Kidney glomerular epithelial cell (primary cell): ENCODE measurements around the gene RANBP3.
"Not testable (repeated sequence)": the region's sequence is repeated elsewhere in the genome, so short reads cannot be mapped to it uniquely, and the experiment has no call there.

Source experiments
- DNase-seq: peaks from one replicate; lab custom pipeline; 2025; lab: John Stamatoyannopoulos, UW

Gene RANBP3

GRCh38 chr19:6007866-6008265 lies 29.9 kb upstream of the RANBP3 start:
- no peak for DNase-seq

DNA sequence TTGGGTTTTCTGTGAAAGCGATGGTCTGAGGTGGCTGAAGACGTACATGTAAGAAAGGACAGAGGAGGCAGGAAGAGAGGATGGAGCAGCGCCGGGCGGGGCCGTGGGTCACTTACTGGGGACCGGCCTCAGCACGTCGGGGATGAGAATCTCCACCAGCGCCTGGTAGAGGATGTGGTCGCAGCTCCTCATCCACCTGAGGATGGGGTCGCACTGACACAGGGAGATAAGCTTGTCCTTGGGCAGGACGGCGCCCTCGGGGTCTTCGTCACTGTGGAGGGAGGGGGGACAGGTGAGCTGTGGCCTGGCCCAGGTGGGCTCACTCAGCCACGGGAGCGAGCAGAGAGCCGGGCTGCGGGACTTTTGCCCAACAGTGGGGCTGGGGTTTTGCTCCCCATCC lies 29.0 kb upstream of the RANBP3 start:
- DNase-seq: no peak

DNA sequence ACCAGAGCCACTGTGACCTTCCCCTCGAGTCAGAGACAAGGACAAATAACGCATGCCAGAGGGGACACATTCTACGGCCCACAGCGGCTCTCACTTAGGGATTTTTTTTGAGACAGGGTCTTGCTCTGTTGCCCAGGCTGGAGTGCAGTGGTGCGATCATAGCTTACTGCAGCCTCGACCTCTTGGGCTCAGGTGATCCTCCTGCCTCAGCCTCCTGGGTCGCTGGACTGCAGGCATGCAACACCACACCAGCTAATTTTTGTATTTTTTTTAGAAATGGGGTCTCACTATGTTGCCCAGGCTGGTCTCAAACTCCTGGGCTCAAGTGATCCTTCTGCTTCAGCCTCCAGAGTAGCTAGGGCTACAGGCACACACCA lies 28.1 kb upstream of the RANBP3 start:
- DNase-seq: not testable (repeated sequence)

- DNase-seq: no peak
These were observed 27.6 kb upstream of the RANBP3 start for GRCh38 chr19:6005321-6006069.

DNA sequence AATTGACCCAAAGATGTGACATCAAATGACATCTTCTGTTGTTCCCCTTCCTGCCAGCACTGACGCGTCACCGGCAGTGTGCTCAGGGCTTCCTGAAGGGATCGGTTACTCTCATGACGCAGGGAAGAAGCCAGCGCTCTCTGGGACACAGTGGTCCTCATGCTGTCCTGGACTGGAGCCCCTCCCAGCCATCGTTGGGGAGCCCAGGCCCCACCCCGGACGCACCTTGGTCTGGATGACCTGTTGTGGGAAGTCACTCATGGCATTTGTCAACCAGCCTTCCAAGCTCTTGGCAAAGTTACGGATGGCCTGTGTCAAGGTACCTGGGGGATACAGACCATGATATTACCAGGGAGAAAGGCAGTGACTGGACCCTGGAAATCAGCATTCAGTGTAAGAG lies 26.0 kb upstream of the RANBP3 start:
- no peak for DNase-seq

- DNase-seq: no peak
These were observed 24.7 kb upstream of the RANBP3 start for GRCh38 chr19:6002591-6002990.

DNA sequence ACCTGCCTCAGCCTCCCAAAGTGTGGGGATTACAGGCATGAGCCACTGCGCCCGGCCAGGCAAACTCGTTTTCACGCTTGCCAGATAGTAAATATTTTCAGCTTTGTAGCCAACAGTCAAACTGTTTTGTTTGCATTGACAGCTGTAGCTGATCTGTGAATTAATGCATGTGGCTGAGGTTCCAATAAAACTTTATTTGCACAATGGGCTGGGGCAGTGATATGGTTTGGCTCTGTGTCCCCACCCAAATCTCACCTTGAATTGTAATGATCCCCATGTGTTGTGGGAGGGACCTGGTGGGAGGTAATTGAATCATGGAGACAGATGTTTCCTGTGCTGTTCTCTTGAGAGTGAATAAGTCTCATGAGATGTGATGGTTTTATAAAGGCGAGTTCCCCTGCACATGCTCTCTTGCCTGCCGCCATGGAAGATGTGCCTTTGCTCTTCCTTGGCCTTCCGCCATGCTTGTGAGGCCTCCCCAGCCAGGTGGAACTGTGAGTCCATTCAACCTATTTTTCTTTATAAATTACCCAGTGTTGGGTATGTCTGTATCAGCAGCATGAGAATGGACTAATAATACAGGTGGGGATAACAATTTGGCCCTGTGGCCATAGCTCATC lies 22.4 kb upstream of the RANBP3 start:
- DNase-seq: no peak

- DNase-seq: no peak
These were observed 21.8 kb upstream of the RANBP3 start for GRCh38 chr19:5999693-6000092.

DNA sequence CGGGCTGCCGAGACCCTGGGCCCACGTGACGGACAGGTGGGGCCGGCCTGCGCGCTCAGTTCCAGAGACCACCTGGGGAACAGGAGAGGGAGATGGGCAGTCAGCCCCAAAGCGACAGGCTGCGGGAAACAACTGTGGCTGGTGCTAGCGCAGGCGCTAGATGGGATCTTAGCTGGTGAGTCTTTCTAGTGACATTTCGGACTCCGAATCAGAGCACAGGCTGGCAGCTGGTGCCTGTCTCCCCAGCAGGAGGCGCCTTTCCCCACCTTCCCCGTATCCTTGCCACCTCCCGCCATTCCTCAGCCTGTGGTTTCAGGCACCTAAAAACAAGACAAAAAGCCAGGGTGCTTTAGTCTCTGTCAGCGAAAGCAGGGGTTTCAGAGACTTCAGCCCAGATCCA lies 19.4 kb upstream of the RANBP3 start:
- no peak for DNase-seq

DNA sequence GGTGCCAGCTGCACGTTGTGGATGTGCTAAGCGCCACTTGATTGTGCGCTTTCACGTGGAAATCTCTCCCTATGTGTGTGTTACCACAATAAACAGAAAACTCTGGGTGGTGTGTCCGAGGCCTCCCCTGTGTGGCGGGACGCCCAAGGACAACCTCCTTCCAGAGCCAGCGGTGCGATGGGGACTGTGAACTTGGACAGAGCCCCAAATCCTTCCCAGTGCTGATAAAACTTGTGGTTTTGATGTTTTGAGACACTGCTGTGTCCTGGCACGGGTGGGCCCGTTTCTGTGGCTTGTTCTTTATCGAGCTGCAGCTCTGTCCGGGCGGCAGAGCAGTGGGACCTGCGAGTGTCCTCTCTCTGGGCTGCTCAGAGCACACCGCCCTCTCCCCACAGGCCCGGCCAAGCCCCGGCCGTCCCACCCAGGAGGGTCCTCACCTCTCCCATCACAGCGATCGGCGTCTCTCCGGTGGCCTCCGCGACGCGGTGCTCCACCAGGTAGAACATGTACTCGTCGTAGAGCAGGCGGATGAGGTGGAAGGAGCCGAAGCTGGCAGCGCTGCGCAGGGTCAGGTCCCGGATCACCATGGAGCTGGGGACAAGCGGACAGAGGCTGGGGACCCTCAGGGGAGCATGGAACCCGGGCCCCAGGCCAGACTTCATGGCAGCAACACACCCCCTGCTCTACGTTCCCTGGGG lies 18.8 kb upstream of the RANBP3 start:
- DNase-seq: no peak

- DNase-seq: no peak
These were observed 18.2 kb upstream of the RANBP3 start for GRCh38 chr19:5996102-5996501.

GRCh38 chr19:5995606-5996005 lies 17.7 kb upstream of the RANBP3 start:
- DNase-seq: no peak

DNA sequence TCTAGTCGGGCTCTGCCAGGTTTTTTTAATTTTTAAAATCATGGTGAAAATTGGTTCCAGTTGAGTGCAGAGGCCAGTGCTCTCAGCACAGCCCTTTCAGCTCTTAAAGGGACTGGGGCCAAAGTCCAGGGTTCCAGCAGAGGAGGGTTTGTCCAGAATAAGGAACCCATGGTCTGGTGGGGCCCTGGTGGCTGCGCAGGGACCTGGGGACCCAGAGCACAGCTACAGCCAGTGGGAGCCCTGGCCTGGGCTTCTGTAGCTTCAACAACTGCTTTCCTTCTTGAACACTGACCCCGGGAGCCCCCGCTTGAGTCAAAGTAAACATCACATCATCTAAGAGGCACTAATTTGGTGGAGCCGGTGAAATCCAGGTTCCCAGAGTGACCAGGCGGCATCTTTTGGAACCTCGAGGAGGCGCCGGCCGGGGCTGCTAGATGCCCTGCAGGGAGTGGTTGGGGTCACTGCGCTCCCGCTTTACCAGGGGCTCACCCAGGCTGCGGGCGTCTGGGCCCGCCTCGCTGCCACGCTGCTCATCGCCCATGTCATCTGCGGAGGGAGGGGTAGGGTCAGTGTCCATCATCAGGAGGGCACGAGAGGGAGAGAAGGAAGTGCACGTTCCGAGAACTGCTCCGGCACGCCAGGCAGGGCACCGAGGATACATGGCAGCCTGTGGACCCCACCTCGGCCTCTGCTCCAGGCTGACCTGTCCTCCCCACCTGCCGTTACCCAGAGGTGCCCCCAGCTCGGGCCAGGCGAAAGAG lies 16.6 kb upstream of the RANBP3 start:
- DNase-seq: no peak

- no peak for DNase-seq
These were observed 15.9 kb upstream of the RANBP3 start for GRCh38 chr19:5993648-5994358.

GRCh38 chr19:5993201-5993600 lies 15.3 kb upstream of the RANBP3 start:
- no peak for DNase-seq

DNA sequence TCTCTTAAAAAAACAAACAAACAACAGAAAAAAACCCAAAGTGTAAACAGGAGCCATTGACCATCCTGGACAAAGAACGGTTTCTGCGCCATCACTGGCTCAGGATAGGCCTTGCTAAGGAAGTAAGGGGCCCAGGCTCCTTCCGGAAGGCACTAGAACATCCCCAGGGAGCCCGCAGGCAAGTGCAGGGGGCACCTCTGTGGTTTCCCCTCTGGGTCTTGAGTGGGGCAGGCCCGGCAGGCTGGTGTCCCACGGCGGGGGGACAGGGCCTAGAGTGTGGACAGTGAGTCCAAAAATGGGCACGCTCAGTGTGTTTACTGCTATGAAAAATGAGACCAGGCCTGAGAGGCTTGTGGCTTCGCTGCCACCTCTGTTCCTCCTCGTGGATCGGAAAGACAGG lies 14.8 kb upstream of the RANBP3 start:
- DNase-seq: no peak

- no peak for DNase-seq
These were observed 13.4 kb upstream of the RANBP3 start for GRCh38 chr19:5991244-5991838.

DNA sequence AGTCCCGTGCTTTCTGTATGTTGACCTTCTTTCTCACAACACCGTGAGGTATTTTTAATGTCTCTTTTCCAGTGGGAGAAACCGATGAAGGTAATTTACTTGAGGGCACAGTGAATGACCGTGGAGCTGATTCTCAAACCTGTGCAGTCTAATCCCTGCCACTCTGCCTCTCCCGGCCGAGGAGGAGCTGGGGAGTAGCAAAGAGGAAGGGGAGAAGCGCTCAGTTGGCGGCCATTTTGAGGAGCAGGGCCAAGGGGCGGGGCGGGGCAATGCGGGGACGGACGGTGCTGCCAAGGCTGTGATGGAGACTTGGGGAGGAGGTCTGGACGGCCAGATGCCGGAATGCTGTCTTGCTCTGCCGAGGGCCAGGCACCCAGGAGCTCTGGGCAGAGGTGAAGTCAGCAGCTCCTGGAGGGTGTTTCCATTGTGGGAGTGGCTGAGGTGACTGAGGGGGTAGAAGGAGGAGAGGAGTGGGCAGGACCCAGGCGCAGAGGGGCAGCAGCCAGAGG lies 12.4 kb upstream of the RANBP3 start:
- no peak for DNase-seq

- DNase-seq: no peak
These were observed 11.6 kb upstream of the RANBP3 start for GRCh38 chr19:5989388-5990074.

DNA sequence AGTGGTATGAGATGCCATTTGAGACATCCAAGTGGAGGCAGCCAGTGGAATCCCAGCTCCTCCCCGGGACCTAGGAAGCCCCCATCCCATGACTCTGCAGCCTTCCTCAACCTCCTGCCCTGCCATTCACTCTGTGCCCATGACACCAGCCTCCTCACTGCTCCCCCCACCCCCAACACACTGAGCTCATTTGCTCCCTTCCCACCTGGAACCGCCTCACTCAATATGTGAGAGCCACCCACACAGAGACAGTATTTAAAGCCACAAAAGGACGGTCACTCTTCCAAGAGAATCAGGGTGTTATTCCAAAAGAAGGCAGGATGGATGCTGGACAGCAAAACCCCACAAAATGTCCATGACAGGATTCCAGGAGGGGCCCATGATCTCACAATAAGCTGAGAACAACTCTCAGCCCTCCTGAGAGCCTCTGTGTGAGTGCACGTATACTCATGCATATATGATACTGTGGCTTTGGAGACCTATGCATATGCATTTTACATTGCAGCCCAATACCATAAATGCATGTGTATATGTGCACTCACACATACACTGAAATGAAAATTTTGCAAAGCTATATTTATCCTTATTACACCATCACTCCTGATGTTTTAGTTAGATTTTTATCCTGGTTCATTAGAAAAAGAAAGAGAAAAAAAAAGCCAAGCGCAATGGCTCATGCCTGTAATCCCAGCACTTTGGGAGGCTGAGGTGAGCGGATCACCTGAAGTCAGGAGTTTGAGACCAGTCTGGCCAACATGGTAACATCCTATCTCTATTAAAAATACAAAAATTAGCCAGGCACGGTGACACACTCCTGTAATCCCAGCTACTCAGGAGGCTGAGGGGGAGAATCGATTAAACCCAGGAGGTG lies 10.8 kb upstream of the RANBP3 start:
- no peak for DNase-seq
